OCI-M1 (cell line): Measurements from ENCODE around the gene MZT2B.
"Not testable (repeated sequence)": the region's sequence is repeated elsewhere in the genome, so short reads cannot be mapped to it uniquely, and the experiment has no call there.

ENCODE experiments used
- DNase-seq: peaks from one replicate; lab custom pipeline; 2025; lab: John Stamatoyannopoulos, UW

The MZT2B gene

GRCh38 chr2:130219147-130219546, 37.1 kb downstream of the MZT2B start:
- DNase-seq, result not testable (repeated sequence)

- DNase-seq, result not testable (repeated sequence)
These were observed 38.4 kb downstream of the MZT2B start for GRCh38 chr2:130220505-130220904.

GRCh38 chr2:130222523-130222922, 40.5 kb downstream of the MZT2B start:
- DNase-seq, result not testable (repeated sequence)

GRCh38 chr2:130228005-130228404, 45.9 kb downstream of the MZT2B start:
- not testable (repeated sequence) for DNase-seq

GRCh38 chr2:130228467-130229160, 46.6 kb downstream of the MZT2B start:
- DNase-seq, result not testable (repeated sequence)

- not testable (repeated sequence) for DNase-seq
These were observed 47.1 kb downstream of the MZT2B start for GRCh38 chr2:130229161-130229510.

GRCh38 chr2:130230376-130230775, 48.3 kb downstream of the MZT2B start:
- DNase-seq, result not testable (repeated sequence)

GRCh38 chr2:130230907-130231306, 48.8 kb downstream of the MZT2B start:
- not testable (repeated sequence) for DNase-seq

GRCh38 chr2:130231656-130232055, 49.6 kb downstream of the MZT2B start:
- no peak for DNase-seq

GRCh38 chr2:130233066-130233465, 51.0 kb downstream of the MZT2B start:
- DNase-seq, result not testable (repeated sequence)

- DNase-seq, result not testable (repeated sequence)
These were observed 57.5 kb downstream of the MZT2B start for GRCh38 chr2:130239581-130239980.
